Hematopoietic multipotent progenitor cell treated with erythropoietin and hydrocortisone succinate and interleukin-3 and kit ligand, for 6 days (in vitro differentiated cells): ENCODE results near the gene SSBP2.
"Not testable (repeated sequence)": the region's sequence is repeated elsewhere in the genome, so short reads cannot be mapped to it uniquely, and the experiment has no call there.

Experiments used
- DNase-seq: peaks from one replicate; pipeline ENCODE4 v3.0.0-alpha.2; 2015

Gene SSBP2

GRCh38 chr5:81517462-81517861, 233.4 kb downstream of the SSBP2 start:
- DNase-seq = peak; percentile 35

GRCh38 chr5:81516091-81516490, 234.8 kb downstream of the SSBP2 start:
- no peak for DNase-seq

- peak; percentile 73 for DNase-seq
Observed at GRCh38 chr5:81513982-81514381, 236.9 kb downstream of the SSBP2 start.

- no peak for DNase-seq
Observed at GRCh38 chr5:81513473-81513872, 237.4 kb downstream of the SSBP2 start.

DNA sequence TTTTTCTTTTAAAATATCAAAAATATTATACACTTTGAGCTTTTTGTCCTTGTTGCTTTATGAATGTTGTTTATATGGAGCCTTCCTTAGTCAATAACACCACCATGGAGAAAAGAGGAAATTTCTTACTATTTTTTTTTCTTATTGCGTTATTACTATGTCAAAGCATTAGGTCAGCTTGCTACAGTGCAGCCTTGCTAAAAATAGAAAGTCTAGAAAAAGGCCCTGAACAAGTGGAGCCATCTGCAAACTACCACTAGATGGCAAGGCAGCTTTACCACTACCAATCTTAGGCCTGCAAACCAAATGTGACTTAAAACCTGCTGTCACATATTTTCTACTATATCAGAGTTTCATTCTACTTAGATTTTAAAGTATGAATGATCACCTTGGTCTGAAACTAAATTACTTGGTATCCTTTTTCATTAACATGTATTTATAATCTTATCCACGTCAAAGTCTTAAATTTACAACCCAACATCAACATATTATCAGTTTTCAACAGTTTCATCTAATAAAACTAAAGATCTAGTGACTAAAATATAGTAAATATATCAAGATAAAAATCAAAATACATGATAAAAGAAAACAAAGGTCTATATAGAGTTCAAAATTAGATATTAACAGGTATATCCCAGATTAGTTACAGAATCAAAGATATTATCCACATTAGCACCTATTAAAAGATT, 243.9 kb downstream of the SSBP2 start:
- peak; percentile 94 for DNase-seq

GRCh38 chr5:81506378-81506777, 244.5 kb downstream of the SSBP2 start:
- DNase-seq = peak; percentile 24

- DNase-seq = peak; percentile 20
Observed at GRCh38 chr5:81505672-81506071, 245.2 kb downstream of the SSBP2 start.

DNA sequence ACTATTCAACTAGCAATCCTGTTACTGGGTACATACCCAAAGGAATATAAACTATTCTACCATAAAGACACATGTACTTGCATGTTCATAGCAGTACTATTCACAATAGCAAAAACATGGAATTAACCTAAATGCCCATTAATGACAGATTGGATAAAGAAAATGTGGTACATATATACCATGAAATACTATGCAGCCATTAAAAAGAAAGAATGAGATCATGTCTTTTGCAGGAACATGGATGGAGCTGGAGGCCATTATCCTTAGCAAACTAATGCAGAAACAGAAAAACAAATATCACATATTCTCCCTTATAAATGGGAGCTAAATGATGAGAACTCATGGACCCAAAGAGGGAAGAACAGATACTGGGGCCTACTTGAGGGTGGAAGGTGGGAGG, 247.3 kb downstream of the SSBP2 start:
- DNase-seq = not testable (repeated sequence)

GRCh38 chr5:81495286-81495685, 255.6 kb downstream of the SSBP2 start:
- no peak for DNase-seq

DNA sequence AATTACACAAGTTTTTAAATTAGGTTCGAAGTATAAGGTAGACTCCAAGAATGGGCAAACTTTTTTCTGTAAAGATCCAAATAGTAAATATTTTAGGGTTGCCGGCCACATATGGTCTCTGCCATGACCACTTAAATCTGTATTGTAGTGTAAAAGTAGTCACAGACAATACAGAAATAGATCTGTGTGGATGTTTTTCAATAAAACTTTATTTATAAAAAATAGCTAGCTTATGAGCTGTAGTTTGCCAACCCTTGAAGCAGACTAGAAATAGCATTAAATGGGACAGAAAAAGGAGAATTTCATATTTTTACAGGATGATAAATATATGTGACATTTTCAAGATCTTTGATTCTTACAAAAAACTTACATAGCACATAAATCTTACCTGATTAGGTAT, 262.0 kb downstream of the SSBP2 start:
- DNase-seq = no peak

- DNase-seq = no peak
Observed at GRCh38 chr5:81486711-81487110, 264.2 kb downstream of the SSBP2 start.

DNA sequence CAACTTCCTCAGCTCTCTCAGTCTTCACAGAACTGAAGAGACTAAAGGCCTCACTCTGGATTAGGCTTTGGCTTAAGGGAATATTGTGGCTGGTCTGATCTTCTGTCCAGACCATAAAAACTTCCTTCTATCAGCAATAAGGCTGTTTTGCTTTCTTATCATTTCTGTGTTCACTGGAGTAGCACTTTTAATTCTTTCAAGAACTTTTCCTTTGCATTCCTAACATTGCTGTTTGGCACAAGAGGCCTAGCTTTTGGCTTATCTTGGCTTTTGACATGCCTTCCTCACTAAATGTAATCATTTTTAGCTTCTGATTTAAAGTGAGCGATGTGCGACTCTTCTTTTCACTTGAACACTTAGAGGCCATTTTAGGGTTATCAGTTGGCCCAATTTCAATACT, 268.3 kb downstream of the SSBP2 start:
- DNase-seq = no peak

- not testable (repeated sequence) for DNase-seq
Observed at GRCh38 chr5:81473395-81473794, 277.5 kb downstream of the SSBP2 start.

- DNase-seq = no peak
Observed at GRCh38 chr5:81469676-81470075, 281.2 kb downstream of the SSBP2 start.

DNA sequence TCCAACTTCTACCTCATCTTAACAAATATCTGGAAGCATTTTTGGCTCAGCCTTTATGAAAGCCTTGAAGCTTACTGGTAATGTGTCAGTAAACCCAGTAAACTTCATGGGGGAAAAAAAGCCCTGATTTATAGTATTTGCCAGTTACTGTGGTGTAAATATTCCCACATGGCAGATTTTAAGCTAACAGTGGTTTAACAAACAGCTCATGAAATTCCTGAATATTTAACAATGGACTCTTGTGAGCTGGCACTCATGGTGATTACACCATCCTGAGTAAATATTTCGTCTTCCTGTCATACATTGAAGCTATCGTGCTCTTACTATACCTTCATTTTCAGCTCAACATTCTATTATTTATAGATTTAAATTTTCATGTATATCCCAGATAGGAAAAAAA, 300.0 kb downstream of the SSBP2 start:
- DNase-seq = no peak

DNA sequence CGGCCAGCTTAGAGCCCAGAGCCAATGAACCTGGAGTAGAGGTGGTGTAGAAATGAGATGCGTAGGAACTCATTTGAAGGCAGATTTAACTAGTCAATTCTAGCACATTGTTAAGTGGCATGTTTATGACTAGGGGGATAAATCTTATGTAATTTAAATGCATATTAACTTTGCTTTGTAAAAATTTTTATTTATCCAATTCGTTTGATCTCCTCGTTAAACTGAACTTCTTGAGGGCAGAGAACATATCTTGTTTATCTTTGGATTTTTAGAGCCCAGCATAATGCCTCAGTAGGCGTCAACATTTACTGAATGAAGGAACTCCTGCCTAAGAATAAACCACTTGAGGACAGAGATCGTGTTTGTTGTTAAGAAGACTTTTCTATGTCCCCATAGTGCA, 315.9 kb downstream of the SSBP2 start:
- no peak for DNase-seq

DNA sequence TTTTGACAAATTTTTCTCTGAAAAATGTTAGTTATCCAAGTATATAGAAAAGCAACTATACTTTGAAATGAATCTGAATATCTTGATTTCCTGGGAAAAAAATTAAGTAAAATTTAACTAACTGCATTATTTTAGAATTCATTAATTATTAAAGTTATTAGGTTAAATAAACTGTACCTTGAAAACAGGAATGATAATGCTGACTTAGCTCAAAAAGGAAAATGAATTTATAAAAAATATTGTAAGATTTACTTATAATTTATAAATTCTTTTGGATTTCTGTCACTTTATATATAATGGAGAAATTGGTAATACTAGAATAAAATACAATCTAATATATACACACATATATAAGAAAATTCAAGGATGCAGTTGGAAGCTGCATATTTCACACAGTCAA, 320.9 kb downstream of the SSBP2 start:
- DNase-seq = no peak

GRCh38 chr5:81429363-81429762, 321.5 kb downstream of the SSBP2 start:
- no peak for DNase-seq

- DNase-seq = no peak
Observed at GRCh38 chr5:81428861-81429260, 322.0 kb downstream of the SSBP2 start.

GRCh38 chr5:81428446-81428845, 322.5 kb downstream of the SSBP2 start:
- DNase-seq = no peak

DNA sequence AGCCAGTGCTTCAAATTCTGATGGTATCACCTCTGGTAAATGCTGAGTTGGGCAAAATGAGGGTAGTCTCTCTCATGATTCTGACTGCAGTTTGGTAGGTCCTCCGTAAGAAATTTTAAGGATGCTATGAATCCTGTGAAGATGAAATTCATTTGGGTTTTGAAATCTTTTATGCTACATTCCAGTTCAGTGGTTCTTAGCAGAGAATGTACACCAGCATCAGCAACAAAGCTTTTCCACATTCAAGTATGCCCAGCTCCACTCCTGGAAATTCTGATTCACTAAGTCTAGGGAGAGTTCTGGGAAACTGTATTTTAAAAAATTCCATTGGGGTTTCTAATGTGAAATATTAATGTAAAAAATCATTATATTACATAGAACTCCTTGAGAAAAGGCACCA, 323.3 kb downstream of the SSBP2 start:
- DNase-seq = no peak

- DNase-seq = no peak
Observed at GRCh38 chr5:81426359-81427030, 324.4 kb downstream of the SSBP2 start.

DNA sequence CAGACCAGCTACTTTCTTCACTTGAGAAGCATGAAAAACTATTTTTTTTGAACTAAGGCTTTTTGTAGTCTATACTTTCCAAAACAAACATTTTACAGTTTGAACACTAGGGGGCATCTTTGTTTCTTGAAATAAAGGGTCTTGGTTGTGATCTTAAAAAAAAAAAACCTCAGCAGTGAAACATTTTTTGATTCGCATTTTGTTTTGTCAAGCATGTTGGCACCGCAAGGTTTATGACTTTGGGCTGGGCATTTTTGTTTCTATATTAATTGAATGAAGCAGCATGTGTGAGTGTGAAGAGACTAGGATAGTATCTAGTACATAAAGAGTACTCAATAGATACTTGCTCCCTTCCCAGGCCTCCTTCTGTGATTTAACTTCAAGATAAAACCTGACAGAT, 325.3 kb downstream of the SSBP2 start:
- peak; percentile 85 for DNase-seq

DNA sequence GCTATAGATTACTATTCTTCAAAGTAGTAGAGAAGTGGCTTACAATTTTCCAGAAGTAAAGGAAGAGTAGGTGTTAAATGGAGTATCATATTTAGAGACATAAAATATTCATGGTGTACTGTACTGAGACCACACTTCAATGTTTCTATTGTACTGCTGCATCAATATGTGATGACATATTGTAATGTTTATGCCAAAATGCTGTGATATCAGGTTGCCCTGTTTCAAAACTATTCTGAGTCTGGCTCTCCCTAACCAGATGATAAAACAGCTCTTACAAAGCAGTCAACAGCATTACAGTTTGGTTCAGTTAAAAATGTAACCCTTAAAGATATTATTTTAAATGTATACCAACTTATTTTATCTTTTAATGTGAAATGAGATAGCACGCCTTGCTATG, 326.2 kb downstream of the SSBP2 start:
- DNase-seq = no peak

GRCh38 chr5:81422671-81423070, 328.2 kb downstream of the SSBP2 start:
- no peak for DNase-seq
